Progenitor cell of endocrine pancreas (in vitro differentiated cells): Measurements from ENCODE around the gene RUNX1. TPM values are rescaled to one million over a fixed set of nuclear protein-coding genes. Genes with fewer than 3 reads are reported as not detected.

Experiments
- DNase-seq: peaks from one replicate; pipeline ENCODE4 v3.0.0; 2021; ENCODE audit warnings: low spot score; ENCODE audit not compliant: unreplicated experiment
- H3K27ac Mint-ChIP-seq: 2 replicates; pipeline ENCODE4 v1.8.0; 2021; ENCODE audit warnings: mild to moderate bottlenecking, moderate library complexity, mixed read lengths
- H3K27me3 Mint-ChIP-seq: 2 replicates; pipeline ENCODE4 v1.8.0; 2021; ENCODE audit warnings: mixed read lengths
- H3K36me3 Mint-ChIP-seq: 2 replicates; pipeline ENCODE4 v1.8.0; 2022; ENCODE audit warnings: mixed read lengths; ENCODE audit not compliant: insufficient read depth
- H3K4me1 Mint-ChIP-seq: 2 replicates; pipeline ENCODE4 v1.8.0; 2021; ENCODE audit warnings: low read depth, mixed read lengths
- H3K4me3 Mint-ChIP-seq: 2 replicates; pipeline ENCODE4 v1.8.0; 2021; ENCODE audit warnings: low read depth, mild to moderate bottlenecking, moderate library complexity, mixed read lengths
- H3K9me3 Mint-ChIP-seq: 2 replicates; pipeline ENCODE4 v1.8.0; 2021; ENCODE audit warnings: low read depth, mixed read lengths
- total RNA-seq: library from RNA; stranded (reverse); gene quantifications from 2 replicates; pipeline ENCODE4 v1.2.1, GENCODE V29; 2021
- TF ChIP-seq, protein P1 (sequence below): fragments of 200-600 bp; sonication (generic); IDR thresholded peaks from one replicate; pipeline ENCODE4 v1.5.0; 2021; ENCODE audit warnings: antibody characterized with exemption, mild to moderate bottlenecking; ENCODE audit not compliant: unreplicated experiment

Gene RUNX1
- total RNA-seq, 1 donor from 2014 or later: 7.1 TPM

DNA sequence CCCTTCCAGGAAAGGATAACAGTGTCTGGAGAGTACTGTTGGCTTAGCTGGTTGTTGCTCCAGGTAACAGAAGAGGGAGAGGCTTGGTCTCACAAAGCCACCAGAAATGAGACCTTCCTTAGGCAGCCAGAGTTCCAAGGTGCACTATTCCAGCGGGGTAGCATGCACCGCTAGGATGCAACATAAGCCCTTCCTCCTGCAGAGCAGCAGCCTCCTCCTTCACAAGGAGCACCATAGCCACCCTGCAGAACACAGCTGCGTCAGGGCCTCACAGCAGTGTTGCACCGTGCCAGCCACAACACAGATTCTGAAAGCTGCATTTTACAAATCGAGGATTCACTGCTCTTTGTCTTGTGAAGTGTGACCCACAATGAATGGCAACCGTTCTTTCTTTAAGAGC is 238.3 kb downstream of the RUNX1 start:
- TF ChIP-seq, protein P1, sequence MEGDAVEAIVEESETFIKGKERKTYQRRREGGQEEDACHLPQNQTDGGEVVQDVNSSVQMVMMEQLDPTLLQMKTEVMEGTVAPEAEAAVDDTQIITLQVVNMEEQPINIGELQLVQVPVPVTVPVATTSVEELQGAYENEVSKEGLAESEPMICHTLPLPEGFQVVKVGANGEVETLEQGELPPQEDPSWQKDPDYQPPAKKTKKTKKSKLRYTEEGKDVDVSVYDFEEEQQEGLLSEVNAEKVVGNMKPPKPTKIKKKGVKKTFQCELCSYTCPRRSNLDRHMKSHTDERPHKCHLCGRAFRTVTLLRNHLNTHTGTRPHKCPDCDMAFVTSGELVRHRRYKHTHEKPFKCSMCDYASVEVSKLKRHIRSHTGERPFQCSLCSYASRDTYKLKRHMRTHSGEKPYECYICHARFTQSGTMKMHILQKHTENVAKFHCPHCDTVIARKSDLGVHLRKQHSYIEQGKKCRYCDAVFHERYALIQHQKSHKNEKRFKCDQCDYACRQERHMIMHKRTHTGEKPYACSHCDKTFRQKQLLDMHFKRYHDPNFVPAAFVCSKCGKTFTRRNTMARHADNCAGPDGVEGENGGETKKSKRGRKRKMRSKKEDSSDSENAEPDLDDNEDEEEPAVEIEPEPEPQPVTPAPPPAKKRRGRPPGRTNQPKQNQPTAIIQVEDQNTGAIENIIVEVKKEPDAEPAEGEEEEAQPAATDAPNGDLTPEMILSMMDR: no peak
- Mint-ChIP-seq H3K9me3 (peaks cover 9% of the 10 kb centered on the region), H3K27ac (no peak overlapping the region), H3K4me3 (no peak overlapping the region), H3K27me3 (peaks cover 30% of the 10 kb centered on the region), H3K4me1 (peaks cover 10% of the 10 kb centered on the region), H3K36me3 (peaks cover 6% of the 10 kb centered on the region)
- no peak for DNase-seq

DNA sequence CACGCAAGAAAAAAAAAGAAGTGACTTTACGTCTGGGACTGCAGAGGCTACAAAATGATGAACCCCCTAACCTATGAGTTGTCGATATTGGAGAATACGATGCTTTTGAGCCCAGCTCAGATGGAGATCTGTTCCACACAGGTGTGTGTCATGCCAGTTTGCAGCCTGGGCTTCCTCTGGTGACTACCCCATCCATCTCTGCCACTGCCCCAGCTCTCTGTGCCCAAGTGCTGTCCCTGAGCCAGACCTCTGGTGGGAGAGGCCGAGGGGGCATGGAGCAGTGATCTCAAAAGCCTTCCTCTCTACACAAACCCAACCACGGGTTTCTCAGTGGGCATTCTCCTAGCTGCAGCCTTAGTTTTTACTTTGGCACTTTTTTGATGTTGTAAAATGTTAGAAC is 239.3 kb downstream of the RUNX1 start:
- TF ChIP-seq, protein P1: no peak
- H3K27me3 Mint-ChIP-seq: peaks cover 20% of the 10 kb centered on the region
- H3K36me3 Mint-ChIP-seq: peaks cover 10% of the 10 kb centered on the region
- H3K4me3 Mint-ChIP-seq: no peak overlapping the region
- peaks cover 9% of the 10 kb centered on the region for H3K4me1 Mint-ChIP-seq
- H3K27ac Mint-ChIP-seq: no peak overlapping the region
- DNase-seq: no peak
- H3K9me3 Mint-ChIP-seq: peaks cover 18% of the 10 kb centered on the region

DNA sequence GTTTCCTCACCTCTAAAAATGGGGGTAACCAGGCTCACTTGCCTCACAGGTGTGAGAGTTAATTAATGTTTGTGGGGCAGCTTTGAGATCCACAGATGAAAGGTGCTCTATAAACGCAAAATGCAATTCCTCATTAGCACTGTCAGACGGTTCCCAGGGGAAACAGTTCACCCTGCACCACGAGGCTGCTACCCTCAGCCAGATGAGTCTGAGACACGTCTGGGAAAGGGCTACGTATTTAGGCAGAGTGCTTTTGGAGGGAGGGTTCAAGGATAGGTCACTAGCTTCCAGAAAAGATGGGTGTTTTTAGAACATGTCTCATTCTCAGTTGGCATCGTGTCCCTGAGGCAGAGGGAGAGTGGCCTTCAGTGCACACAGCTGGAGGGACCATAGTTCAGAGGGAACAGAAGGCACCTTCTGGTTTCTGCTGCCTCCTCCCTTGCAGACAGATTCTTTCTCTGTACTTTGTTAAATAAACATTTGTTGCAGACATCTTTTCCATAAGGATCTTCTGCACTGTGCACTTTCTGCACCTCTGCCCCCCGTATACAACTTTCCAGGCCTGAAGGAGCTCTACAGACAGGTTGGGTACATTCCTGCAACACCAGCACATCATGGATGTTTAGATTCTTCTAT is 240.4 kb downstream of the RUNX1 start:
- H3K27me3 Mint-ChIP-seq: peaks cover 13% of the 10 kb centered on the region
- H3K4me3 Mint-ChIP-seq: no peak overlapping the region
- peaks cover 22% of the 10 kb centered on the region for H3K9me3 Mint-ChIP-seq
- TF ChIP-seq, protein P1: no peak
- H3K4me1 Mint-ChIP-seq: peaks cover 8% of the 10 kb centered on the region
- no peak for DNase-seq
- peaks cover 14% of the 10 kb centered on the region for H3K36me3 Mint-ChIP-seq
- H3K27ac Mint-ChIP-seq: no peak overlapping the region

DNA sequence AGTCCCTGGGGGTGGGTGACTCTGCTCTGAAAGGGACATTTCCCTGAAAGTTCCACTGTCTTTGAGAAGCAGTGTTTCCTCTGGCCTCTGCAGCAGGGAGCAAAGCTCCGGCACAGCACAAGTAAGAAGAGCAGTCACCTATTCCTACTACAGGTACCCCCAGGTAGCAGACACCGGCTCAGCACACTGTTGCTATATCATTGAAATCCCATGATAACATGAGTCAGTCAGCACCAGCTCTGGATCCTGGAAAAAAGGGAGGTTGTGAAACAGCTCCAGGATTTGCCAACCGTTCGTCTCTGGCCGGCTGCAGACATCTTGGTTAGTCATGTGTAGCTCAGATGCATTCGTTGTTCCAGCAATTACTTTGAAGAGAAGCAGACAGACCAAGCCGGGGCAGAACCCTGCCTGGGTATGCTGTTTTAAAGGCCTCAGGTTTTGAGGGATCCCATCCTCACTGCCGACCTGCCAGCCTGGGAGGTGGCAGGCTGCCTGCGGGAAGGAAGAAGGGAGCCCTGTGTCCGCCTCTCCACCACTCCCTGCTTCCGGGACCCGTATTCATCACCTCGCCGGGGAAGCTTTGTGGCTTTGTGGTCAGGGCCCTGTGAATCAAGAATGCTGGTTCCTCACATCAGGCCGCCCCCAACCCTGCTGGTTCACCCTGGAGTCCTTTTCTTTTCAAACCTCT is 241.1 kb downstream of the RUNX1 start:
- TF ChIP-seq, protein P1: no peak
- H3K4me1 Mint-ChIP-seq: peaks cover 8% of the 10 kb centered on the region
- H3K27me3 Mint-ChIP-seq: peaks cover 11% of the 10 kb centered on the region
- H3K4me3 Mint-ChIP-seq: no peak overlapping the region
- H3K9me3 Mint-ChIP-seq: peaks cover 22% of the 10 kb centered on the region
- no peak overlapping the region for H3K27ac Mint-ChIP-seq
- no peak for DNase-seq
- peaks cover 14% of the 10 kb centered on the region for H3K36me3 Mint-ChIP-seq

DNA sequence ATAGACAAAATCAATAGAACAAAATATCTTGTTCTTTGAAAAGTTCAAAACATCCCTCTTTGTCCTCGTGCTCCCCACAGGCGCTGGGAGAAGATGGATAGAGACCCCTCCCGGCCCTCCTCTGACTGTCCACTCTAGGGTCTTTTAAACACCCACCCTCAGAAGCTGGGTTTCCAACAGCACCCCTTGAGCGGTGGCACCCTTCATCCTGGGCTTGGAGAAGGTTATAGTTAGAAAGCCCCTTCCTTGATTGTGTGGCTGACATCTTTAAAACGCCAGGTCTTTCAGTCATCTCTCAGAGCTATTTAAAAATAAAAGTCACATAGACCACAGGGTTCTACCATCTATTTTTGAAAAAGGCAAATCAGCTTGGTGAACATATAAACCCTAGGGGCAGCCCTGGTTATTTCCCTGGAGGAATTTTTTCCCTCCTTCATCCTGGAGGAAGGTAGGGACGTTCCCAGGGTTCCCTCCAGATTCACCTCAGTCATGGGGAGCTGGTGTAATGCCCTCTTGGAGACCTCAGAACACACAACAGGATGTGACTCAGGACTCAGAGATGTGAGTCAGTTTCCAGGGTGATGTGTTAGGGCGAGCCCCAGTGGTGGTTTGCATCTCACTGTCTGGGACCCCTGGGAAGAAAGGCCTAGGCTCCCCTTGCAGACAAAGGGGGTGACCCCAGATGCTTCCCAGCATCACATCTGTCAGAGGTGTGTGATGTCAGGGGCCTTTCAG is 241.8 kb downstream of the RUNX1 start:
- H3K4me1 Mint-ChIP-seq: peaks cover 6% of the 10 kb centered on the region
- DNase-seq: no peak
- peaks cover 11% of the 10 kb centered on the region for H3K27me3 Mint-ChIP-seq
- TF ChIP-seq, protein P1: no peak
- no peak overlapping the region for H3K4me3 Mint-ChIP-seq
- peaks cover 14% of the 10 kb centered on the region for H3K36me3 Mint-ChIP-seq
- H3K27ac Mint-ChIP-seq: no peak overlapping the region
- H3K9me3 Mint-ChIP-seq: peaks cover 22% of the 10 kb centered on the region
